ENCODE data around the gene DNAI2. TPM values are rescaled to one million over a fixed set of nuclear protein-coding genes. Genes with fewer than 3 reads are reported as not detected.
A peak's percentile ranks its signal among the peaks of the same experiment; 100 is the strongest.

The DNAI2 gene
- total RNA-seq, 1 experiment from 2014 or later = not detected

GRCh38 chr17:74337834-74338500 lies 63.9 kb downstream of the DNAI2 start:
- ChIA-PET POLR2A (no interaction called here), CTCF (no interaction called here)
- TF ChIP-seq, protein P1, sequence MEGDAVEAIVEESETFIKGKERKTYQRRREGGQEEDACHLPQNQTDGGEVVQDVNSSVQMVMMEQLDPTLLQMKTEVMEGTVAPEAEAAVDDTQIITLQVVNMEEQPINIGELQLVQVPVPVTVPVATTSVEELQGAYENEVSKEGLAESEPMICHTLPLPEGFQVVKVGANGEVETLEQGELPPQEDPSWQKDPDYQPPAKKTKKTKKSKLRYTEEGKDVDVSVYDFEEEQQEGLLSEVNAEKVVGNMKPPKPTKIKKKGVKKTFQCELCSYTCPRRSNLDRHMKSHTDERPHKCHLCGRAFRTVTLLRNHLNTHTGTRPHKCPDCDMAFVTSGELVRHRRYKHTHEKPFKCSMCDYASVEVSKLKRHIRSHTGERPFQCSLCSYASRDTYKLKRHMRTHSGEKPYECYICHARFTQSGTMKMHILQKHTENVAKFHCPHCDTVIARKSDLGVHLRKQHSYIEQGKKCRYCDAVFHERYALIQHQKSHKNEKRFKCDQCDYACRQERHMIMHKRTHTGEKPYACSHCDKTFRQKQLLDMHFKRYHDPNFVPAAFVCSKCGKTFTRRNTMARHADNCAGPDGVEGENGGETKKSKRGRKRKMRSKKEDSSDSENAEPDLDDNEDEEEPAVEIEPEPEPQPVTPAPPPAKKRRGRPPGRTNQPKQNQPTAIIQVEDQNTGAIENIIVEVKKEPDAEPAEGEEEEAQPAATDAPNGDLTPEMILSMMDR (IDR thresholded peaks at IDR 0.05; ENCODE audit: insufficient read depth in 1 of 2, low read depth in 1 of 2, low read length in 1 of 2, severe bottlenecking in 1 of 2, unreplicated experiment in 1 of 2) = no peak
- peaks cover under 1% of the 10 kb centered on the region; the same call in 1 of the 2 replicates for H3K4me1 ChIP-seq
- Mint-ChIP-seq H3K27me3 (ENCODE audit: insufficient read depth, unreplicated experiment) (peaks cover 11% of the 10 kb centered on the region), H3K9me3 (ENCODE audit: unreplicated experiment) (no peaks in the 10 kb centered on the region), H3K36me3 (ENCODE audit: insufficient read depth, unreplicated experiment) (no peaks in the 10 kb centered on the region), H3K27ac (ENCODE audit: unreplicated experiment) (no peak overlapping the region), H3K4me1 (ENCODE audit: low read depth, unreplicated experiment) (peaks cover under 1% of the 10 kb centered on the region), H3K4me3 (ENCODE audit: unreplicated experiment) (no peak overlapping the region)
- intact Hi-C loops (cut with micrococcal nuclease; ENCODE audit: unreplicated experiment) = no loop called here
- no peaks in the 10 kb centered on the region for H3K36me3 ChIP-seq (ENCODE audit: control insufficient read depth, insufficient read depth, low read length)
- H3K27me3 ChIP-seq (replicated peaks; ENCODE audit: control insufficient read depth, insufficient read depth, low read length) = no peaks in the 10 kb centered on the region
- H3K9me3 ChIP-seq = no peaks in the 10 kb centered on the region
- no peak overlapping the region for H3K4me3 ChIP-seq (ENCODE audit: low read depth, low read length)
- no TSS peak for BruUV-seq (replicated peaks)
- no peak for DNase-seq

- no peaks in the 10 kb centered on the region for H3K27me3 ChIP-seq (replicated peaks; ENCODE audit: control insufficient read depth, insufficient read depth, low read length)
- POLR2A ChIA-PET = no interaction called here
These were observed 65.6 kb downstream of the DNAI2 start for GRCh38 chr17:74339537-74340195.

DNA sequence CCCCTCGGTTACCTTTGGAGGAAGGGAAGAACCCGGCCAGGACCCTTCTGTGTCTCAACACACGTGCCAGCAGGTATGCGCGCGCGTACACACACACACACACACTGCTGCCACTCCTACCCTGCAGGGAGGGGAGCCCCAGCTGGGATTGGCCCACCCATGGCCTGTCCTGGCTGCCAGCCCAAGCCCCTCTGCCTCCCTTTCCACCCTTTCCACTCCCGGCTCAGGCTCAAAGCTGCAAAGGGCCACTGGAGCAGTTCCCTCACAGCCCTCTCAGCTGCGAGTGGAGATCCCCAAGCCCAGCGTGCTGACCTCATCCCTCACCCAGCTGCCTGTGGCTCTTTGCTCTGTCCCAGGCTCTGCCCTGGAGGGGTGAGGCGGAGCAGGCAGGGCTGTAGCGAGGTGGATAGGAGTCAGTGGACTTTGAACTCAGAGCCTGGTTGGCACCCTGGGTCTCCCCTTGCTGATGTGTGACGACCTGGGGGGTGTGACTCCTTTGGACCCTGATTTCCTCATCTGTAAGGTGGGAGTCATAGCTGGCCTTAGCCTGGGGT lies 66.5 kb downstream of the DNAI2 start:
- TF ChIP-seq, protein P1 (IDR thresholded peaks at IDR 0.05; ENCODE audit: insufficient read depth in 1 of 2, low read depth in 1 of 2, low read length in 1 of 2, severe bottlenecking in 1 of 2, unreplicated experiment in 1 of 2) = no peak
- DNase-seq = no peak
- peak overlapping the region; percentile 26 for H3K27ac Mint-ChIP-seq (ENCODE audit: unreplicated experiment)
- no peaks in the 10 kb centered on the region for H3K9me3 Mint-ChIP-seq (ENCODE audit: unreplicated experiment)
- ChIA-PET CTCF (no interaction called here), POLR2A (no interaction called here)
- no peak overlapping the region for H3K4me3 Mint-ChIP-seq (ENCODE audit: unreplicated experiment)
- Histone ChIP-seq H3K4me3 (ENCODE audit: low read depth, low read length) (no peak overlapping the region), H3K9me3 (no peaks in the 10 kb centered on the region), H3K36me3 (ENCODE audit: control insufficient read depth, insufficient read depth, low read length) (no peaks in the 10 kb centered on the region), H3K27me3 (replicated peaks; ENCODE audit: control insufficient read depth, insufficient read depth, low read length) (no peaks in the 10 kb centered on the region), H3K4me1 (no peaks in the 10 kb centered on the region)
- no peaks in the 10 kb centered on the region for H3K4me1 Mint-ChIP-seq (ENCODE audit: low read depth, unreplicated experiment)
- H3K27me3 Mint-ChIP-seq (ENCODE audit: insufficient read depth, unreplicated experiment) = peaks cover 11% of the 10 kb centered on the region
- H3K36me3 Mint-ChIP-seq (ENCODE audit: insufficient read depth, unreplicated experiment) = no peaks in the 10 kb centered on the region
- no TSS peak for BruUV-seq (replicated peaks)
- intact Hi-C loops (cut with micrococcal nuclease; ENCODE audit: unreplicated experiment) = no loop called here

More at GRCh38 chr17:74339537-74340195, 65.6 kb downstream of the DNAI2 start:
- H3K36me3 Mint-ChIP-seq (ENCODE audit: insufficient read depth, unreplicated experiment) = no peaks in the 10 kb centered on the region
- peaks cover 11% of the 10 kb centered on the region for H3K27me3 Mint-ChIP-seq (ENCODE audit: insufficient read depth, unreplicated experiment)
- H3K36me3 ChIP-seq (ENCODE audit: control insufficient read depth, insufficient read depth, low read length) = no peaks in the 10 kb centered on the region
- intact Hi-C loops (cut with micrococcal nuclease; ENCODE audit: unreplicated experiment) = no loop called here
- no peaks in the 10 kb centered on the region for H3K9me3 ChIP-seq
- CTCF ChIA-PET = no interaction called here
- H3K4me3 ChIP-seq (ENCODE audit: low read depth, low read length) = no peak overlapping the region
- H3K4me1 ChIP-seq = no peaks in the 10 kb centered on the region
- H3K9me3 Mint-ChIP-seq (ENCODE audit: unreplicated experiment) = no peaks in the 10 kb centered on the region
- H3K4me1 Mint-ChIP-seq (ENCODE audit: low read depth, unreplicated experiment) = no peaks in the 10 kb centered on the region
- no peak for DNase-seq
- H3K4me3 Mint-ChIP-seq (ENCODE audit: unreplicated experiment) = no peak overlapping the region
- no TSS peak for BruUV-seq (replicated peaks)
- peak overlapping the region; percentile 26 for H3K27ac Mint-ChIP-seq (ENCODE audit: unreplicated experiment)
- TF ChIP-seq, protein P1 (IDR thresholded peaks at IDR 0.05; ENCODE audit: insufficient read depth in 1 of 2, low read depth in 1 of 2, low read length in 1 of 2, severe bottlenecking in 1 of 2, unreplicated experiment in 1 of 2) = no peak

All from Caco-2 (cell line).